ENCODE measurements around the gene RGS19.

DNA sequence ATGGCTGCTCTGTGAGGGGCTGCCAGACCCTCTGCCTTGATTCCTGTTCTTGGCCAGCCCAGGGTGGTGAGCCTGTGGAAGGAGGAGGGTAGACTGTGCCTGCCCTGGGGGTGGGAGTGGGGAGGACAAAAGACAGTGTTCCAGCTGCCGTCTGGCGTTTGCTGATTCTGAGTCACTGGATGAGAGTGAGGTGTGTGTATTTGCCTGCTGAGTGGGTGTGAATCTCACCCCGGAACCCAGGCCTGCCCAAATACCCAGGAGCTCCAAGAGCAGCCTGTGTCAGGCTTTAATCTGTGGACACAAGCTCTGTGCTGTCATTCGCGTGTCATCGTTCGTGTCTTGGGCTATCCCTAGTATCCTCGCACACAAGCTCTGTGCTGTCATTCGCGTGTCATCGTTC, 7.5 kb upstream of the RGS19 start:
- TF ChIP-seq HDGF (IDR thresholded peaks at IDR 0.05; ENCODE audit: borderline replicate concordance) (no peak), BHLHE40 (IDR thresholded peaks at IDR 0.05; ENCODE audit: borderline replicate concordance) (no peak), SP1 (IDR thresholded peaks at IDR 0.05) (no peak), ARNT (IDR thresholded peaks at IDR 0.05) (no peak), SUZ12 (IDR thresholded peaks at IDR 0.05) (no peak), ZNF384 (IDR thresholded peaks at IDR 0.05) (no peak), FOXM1 (IDR thresholded peaks at IDR 0.05; ENCODE audit: borderline replicate concordance) (no peak), TARDBP (IDR thresholded peaks at IDR 0.05) (no peak), ELF4 (IDR thresholded peaks at IDR 0.05) (no peak), L3MBTL2 (conservative IDR thresholded peaks at IDR 0.05) (no peak)
- TF ChIP-seq, protein P1, sequence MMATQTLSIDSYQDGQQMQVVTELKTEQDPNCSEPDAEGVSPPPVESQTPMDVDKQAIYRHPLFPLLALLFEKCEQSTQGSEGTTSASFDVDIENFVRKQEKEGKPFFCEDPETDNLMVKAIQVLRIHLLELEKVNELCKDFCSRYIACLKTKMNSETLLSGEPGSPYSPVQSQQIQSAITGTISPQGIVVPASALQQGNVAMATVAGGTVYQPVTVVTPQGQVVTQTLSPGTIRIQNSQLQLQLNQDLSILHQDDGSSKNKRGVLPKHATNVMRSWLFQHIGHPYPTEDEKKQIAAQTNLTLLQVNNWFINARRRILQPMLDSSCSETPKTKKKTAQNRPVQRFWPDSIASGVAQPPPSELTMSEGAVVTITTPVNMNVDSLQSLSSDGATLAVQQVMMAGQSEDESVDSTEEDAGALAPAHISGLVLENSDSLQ (IDR thresholded peaks at IDR 0.05) = no peak

Measured in HEK293T (cell line).